ENCODE measurements around the gene TACC2. TPM values are rescaled to one million over a fixed set of nuclear protein-coding genes. Genes with fewer than 3 reads are reported as not detected.

TACC2 gene
- total RNA-seq, 2 experiments from 2014 or later = not detected

DNA sequence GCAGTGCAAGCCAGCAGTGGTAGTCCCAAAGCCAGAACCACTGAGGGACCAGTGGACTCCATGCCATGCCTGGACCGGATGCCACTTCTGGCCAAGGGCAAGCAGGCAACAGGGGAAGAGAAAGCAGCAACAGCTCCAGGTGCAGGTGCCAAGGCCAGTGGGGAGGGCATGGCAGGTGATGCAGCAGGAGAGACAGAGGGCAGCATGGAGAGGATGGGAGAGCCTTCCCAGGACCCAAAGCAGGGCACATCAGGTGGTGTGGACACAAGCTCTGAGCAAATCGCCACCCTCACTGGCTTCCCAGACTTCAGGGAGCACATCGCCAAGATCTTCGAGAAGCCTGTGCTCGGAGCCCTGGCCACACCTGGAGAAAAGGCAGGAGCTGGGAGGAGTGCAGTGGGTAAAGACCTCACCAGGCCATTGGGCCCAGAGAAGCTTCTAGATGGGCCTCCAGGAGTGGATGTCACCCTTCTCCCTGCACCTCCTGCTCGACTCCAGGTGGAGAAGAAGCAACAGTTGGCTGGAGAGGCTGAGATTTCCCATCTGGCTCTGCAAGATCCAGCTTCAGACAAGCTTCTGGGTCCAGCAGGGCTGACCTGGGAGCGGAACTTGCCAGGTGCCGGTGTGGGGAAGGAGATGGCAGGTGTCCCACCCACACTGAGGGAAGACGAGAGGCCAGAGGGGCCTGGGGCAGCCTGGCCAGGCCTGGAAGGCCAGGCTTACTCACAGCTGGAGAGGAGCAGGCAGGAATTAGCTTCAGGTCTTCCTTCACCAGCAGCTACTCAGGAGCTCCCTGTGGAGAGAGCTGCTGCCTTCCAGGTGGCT lies 97.7 kb downstream of the TACC2 start:
- H3K4me1 ChIP-seq (ENCODE audit: insufficient read depth, low read length, poor library complexity, severe bottlenecking) = no peaks in the 10 kb centered on the region
- CTCF ChIA-PET (ENCODE audit: unreplicated experiment) = no interaction called here
- DNase-seq (ENCODE audit: low spot score) = no peak
- H3K4me3 ChIP-seq (ENCODE audit: low read depth, low read length, poor library complexity, severe bottlenecking) = no peak overlapping the region
- H2AFZ ChIP-seq (ENCODE audit: low read length) = no peak overlapping the region
- no peaks in the 10 kb centered on the region for H3K9me2 ChIP-seq (ENCODE audit: insufficient read depth, low read length)
- POLR2A ChIA-PET = no interaction called here
- no peaks in the 10 kb centered on the region for H4K20me1 ChIP-seq (ENCODE audit: insufficient read depth, low read length)
- intact Hi-C loops (cut with micrococcal nuclease; ENCODE audit: unreplicated experiment) = no loop called here
- H3K9me3 ChIP-seq (ENCODE audit: low read length) = no peaks in the 10 kb centered on the region
- no peak overlapping the region for H3K27ac ChIP-seq (ENCODE audit: low read depth, low read length, poor library complexity, severe bottlenecking)
- H3K4me2 ChIP-seq (ENCODE audit: low read length) = no peak overlapping the region
- no TSS peak for BruUV-seq (replicated peaks)
- no peak for TF ChIP-seq EZH2phosphoT487 (IDR thresholded peaks at IDR 0.05; ENCODE audit: borderline replicate concordance, low read depth, low read length)
- TF ChIP-seq, protein P1, sequence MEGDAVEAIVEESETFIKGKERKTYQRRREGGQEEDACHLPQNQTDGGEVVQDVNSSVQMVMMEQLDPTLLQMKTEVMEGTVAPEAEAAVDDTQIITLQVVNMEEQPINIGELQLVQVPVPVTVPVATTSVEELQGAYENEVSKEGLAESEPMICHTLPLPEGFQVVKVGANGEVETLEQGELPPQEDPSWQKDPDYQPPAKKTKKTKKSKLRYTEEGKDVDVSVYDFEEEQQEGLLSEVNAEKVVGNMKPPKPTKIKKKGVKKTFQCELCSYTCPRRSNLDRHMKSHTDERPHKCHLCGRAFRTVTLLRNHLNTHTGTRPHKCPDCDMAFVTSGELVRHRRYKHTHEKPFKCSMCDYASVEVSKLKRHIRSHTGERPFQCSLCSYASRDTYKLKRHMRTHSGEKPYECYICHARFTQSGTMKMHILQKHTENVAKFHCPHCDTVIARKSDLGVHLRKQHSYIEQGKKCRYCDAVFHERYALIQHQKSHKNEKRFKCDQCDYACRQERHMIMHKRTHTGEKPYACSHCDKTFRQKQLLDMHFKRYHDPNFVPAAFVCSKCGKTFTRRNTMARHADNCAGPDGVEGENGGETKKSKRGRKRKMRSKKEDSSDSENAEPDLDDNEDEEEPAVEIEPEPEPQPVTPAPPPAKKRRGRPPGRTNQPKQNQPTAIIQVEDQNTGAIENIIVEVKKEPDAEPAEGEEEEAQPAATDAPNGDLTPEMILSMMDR (conservative IDR thresholded peaks at IDR 0.05; ENCODE audit: low read length) = no peak
- H3K79me2 ChIP-seq (ENCODE audit: insufficient read depth, low read depth, low read length) = no peaks in the 10 kb centered on the region
- no peaks in the 10 kb centered on the region for H3K36me3 ChIP-seq (ENCODE audit: insufficient read depth, low read length)

DNA sequence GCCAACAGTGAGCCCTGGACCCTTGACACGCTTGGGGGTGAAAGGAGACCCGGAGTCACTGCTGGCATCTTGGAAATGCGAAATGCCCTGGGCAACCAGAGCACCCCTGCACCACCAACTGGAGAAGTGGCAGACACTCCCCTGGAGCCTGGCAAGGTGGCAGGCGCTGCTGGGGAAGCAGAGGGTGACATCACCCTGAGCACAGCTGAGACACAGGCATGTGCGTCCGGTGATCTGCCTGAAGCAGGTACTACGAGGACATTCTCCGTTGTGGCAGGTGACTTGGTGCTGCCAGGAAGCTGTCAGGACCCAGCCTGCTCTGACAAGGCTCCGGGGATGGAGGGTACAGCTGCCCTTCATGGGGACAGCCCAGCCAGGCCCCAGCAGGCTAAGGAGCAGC lies 98.5 kb downstream of the TACC2 start:
- Histone ChIP-seq H3K36me3 (ENCODE audit: insufficient read depth, low read length) (no peaks in the 10 kb centered on the region), H3K27ac (ENCODE audit: low read depth, low read length, poor library complexity, severe bottlenecking) (no peak overlapping the region), H3K4me2 (ENCODE audit: low read length) (no peak overlapping the region), H3K4me3 (ENCODE audit: low read depth, low read length, poor library complexity, severe bottlenecking) (no peak overlapping the region), H2AFZ (ENCODE audit: low read length) (no peak overlapping the region), H3K9me3 (ENCODE audit: low read length) (no peaks in the 10 kb centered on the region), H3K79me2 (ENCODE audit: insufficient read depth, low read depth, low read length) (no peaks in the 10 kb centered on the region), H4K20me1 (ENCODE audit: insufficient read depth, low read length) (no peaks in the 10 kb centered on the region), H3K9me2 (ENCODE audit: insufficient read depth, low read length) (no peaks in the 10 kb centered on the region), H3K4me1 (ENCODE audit: insufficient read depth, low read length, poor library complexity, severe bottlenecking) (no peaks in the 10 kb centered on the region)
- CTCF ChIA-PET (ENCODE audit: unreplicated experiment) = no interaction called here
- POLR2A ChIA-PET = no interaction called here
- no peak for DNase-seq (ENCODE audit: low spot score)
- TF ChIP-seq, protein P1 (conservative IDR thresholded peaks at IDR 0.05; ENCODE audit: low read length) = no peak
- TF ChIP-seq EZH2phosphoT487 (IDR thresholded peaks at IDR 0.05; ENCODE audit: borderline replicate concordance, low read depth, low read length) = no peak
- BruUV-seq (replicated peaks) = no TSS peak
- intact Hi-C loops (cut with micrococcal nuclease; ENCODE audit: unreplicated experiment) = no loop called here

DNA sequence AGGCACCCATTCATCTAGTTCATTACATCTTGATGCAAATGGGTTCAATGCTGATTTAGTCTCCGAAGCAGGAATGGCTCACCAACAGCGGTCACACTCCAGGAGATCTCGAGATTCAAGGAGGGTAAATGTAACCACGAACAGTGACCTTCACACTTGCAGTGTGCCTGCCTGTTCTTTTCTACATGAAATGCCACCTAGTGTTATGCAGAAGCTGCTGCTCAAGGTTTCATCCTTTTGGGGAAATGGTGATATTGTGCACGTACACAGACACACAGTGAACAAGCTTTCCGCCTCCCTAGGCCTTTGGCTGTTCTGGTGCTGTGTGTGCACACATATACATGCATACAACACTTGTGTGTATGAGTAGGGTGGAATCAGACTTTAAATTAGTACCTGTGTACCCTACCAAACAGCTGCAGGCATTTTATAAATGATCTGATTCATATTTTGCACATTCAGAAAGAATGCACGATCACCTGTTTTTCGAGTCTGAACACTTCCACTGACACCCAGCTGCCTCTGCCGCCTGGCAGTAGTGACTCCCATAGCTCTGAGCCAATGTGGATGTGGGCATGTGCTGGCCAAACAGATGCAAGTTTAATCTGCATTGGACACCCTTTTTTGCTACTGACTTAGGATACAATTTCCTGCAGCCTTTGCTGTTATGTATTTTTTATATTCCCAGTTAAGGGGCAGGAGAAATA lies 100.5 kb downstream of the TACC2 start:
- CTCF ChIA-PET (ENCODE audit: unreplicated experiment) = no interaction called here
- H3K4me2 ChIP-seq (ENCODE audit: low read length) = no peak overlapping the region
- intact Hi-C loops (cut with micrococcal nuclease; ENCODE audit: unreplicated experiment) = no loop called here
- no peaks in the 10 kb centered on the region for H3K36me3 ChIP-seq (ENCODE audit: insufficient read depth, low read length)
- H3K9me3 ChIP-seq (ENCODE audit: low read length) = no peaks in the 10 kb centered on the region
- H3K4me3 ChIP-seq (ENCODE audit: low read depth, low read length, poor library complexity, severe bottlenecking) = no peak overlapping the region
- H2AFZ ChIP-seq (ENCODE audit: low read length) = no peak overlapping the region
- no peak for DNase-seq (ENCODE audit: low spot score)
- TF ChIP-seq, protein P1 (conservative IDR thresholded peaks at IDR 0.05; ENCODE audit: low read length) = 0 out of 2 replicates have a peak, but pooled peaks have one; percentile 14
- no peak for TF ChIP-seq EZH2phosphoT487 (IDR thresholded peaks at IDR 0.05; ENCODE audit: borderline replicate concordance, low read depth, low read length)
- no peaks in the 10 kb centered on the region for H3K4me1 ChIP-seq (ENCODE audit: insufficient read depth, low read length, poor library complexity, severe bottlenecking)
- no TSS peak for BruUV-seq (replicated peaks)
- no peaks in the 10 kb centered on the region for H3K9me2 ChIP-seq (ENCODE audit: insufficient read depth, low read length)
- H3K79me2 ChIP-seq (ENCODE audit: insufficient read depth, low read depth, low read length) = no peaks in the 10 kb centered on the region
- POLR2A ChIA-PET = no interaction called here
- no peak overlapping the region for H3K27ac ChIP-seq (ENCODE audit: low read depth, low read length, poor library complexity, severe bottlenecking)
- no peaks in the 10 kb centered on the region for H4K20me1 ChIP-seq (ENCODE audit: insufficient read depth, low read length)

All from OCI-LY7 (cell line).